Measurements from ENCODE around the gene DMC1. TPM values are rescaled to one million over a fixed set of nuclear protein-coding genes. Genes with fewer than 3 reads are reported as not detected.

Gene DMC1
- total RNA-seq, 2 donors from 2014 or later = 1.2 to 1.4 TPM

DNA sequence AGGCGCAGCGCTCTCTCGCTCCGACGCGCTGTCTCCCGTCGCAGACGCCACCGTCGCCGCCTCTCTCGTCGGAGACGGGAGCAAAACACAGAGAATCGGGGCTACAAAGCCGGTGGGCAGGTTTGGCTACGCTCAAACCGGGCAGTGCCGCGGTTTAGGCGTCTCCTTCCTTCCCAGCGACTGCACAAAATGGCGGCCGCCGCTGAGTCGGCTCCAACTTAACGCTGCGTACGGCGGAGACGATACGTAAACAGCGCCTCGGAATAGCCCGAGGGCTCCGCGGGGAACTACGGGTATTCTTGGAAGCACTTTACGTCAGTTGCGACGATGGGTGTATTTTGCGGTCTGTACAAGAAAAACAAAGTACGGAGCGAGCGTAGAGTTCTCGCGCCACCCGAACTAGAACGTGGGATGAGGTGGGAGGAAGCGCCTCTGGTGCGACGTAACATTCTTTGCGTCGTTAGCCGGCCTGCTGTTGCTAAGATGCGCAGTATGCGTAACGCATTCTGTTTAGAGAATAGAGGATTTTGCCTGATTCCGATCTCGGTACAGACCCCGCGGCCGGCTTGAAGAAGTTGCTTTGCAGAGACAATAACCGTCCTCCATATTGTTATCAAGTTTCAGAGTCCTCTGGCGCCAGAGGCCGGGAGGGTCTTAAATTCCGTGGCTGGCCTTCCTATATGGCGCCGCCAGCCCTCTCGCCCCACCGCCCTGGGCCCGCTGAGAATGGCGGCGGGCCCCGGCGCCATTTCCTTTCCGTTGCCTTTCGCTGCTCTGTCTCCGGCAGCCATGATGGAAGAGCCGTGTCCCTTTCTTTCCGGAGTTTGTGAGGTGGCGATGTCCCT is 63.6 kb downstream of the DMC1 start, which contains the start of gene DDX17:
Gene DDX17 (minus strand): TSS at position 194 of the 845 bp plus-strand sequence.
- intact Hi-C loops (cut with DNase I) = loop anchor here (5.0 to 10.0 kb wide), 2 partner anchors 58 to 61 kb away; no protein-coding TSS in a partner anchor
- ATAC-seq = peak; percentile 88
- peak; percentile 91 for DNase-seq

DNA sequence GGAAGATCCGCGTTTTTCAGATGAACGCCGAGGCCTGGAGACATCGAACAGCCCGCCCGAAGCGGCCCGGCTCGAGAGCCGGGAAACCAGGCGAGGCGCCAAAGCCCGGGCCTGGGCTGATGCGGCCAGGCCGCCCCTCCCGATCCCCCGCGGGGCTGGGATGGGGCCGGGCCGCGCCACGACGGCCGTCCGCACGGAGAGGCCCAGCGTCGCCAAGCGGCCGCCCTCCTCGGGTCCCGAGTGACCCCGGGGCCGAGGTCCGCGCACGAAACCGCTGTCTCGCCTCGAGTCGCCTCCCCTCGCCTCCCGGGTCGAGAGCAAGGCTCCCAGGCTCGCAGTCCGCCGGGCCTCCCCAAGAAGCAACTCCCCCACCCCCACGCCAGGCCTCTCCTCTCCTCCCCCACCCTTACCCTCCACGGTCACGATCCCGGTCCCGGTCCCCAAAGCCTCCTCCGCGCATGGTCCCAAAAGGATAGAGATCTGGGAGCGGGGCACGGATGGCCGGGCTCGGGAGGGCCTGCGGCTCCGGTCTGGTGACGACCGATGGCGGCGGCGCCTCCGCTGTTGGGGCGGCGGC is 64.4 kb downstream of the DMC1 start:
- intact Hi-C loops (cut with DNase I) = loop anchor here (5.0 to 10.0 kb wide), 2 partner anchors 59 to 62 kb away; no protein-coding TSS in a partner anchor
- ATAC-seq (peak; percentile 83 to 88), DNase-seq (peak; percentile 85)

DNA sequence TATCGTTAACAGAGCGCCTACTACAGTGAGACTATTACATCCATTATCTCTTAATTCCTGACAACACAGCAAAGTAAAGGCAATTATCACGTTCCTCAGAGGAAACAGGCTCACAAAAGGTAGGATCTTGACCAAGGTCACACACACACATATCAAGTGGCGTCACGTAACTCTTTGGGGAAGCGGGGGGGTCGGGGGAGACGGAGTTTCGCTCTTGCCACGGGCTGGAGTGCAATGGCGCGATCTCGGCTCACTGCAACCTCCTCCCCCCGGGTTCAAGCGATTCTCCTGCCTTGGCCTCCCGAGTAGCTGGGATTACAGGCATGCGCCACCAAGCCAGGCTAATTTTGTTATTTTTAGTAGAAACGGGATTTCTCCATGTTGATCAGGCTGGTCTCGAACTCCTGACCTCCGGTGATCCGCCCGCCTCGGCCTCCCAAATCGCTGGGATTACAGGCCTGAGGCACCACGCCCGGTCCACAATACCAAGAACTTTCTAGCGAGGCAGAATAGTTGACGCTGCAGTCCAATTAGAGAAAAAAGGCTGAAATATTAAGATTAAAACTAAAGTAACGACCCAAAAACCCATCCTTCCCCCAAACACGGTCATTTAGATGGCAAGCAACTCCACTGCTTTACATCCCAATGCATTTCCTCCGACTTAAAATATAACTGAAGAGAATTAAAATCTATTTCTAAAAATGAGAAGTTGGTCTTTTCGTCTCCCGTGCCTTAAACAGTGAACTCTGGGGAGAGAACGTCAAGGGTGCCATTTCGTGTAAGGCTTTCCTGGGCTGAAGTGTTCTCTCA is 65.0 kb downstream of the DMC1 start:
- DNase-seq (peak; percentile 69), ATAC-seq (peak in 1 of 2 donors; percentile 13)
- intact Hi-C loops (cut with DNase I) = loop anchor here (5.0 to 10.0 kb wide), 2 partner anchors 60 to 62 kb away; no protein-coding TSS in a partner anchor

DNA sequence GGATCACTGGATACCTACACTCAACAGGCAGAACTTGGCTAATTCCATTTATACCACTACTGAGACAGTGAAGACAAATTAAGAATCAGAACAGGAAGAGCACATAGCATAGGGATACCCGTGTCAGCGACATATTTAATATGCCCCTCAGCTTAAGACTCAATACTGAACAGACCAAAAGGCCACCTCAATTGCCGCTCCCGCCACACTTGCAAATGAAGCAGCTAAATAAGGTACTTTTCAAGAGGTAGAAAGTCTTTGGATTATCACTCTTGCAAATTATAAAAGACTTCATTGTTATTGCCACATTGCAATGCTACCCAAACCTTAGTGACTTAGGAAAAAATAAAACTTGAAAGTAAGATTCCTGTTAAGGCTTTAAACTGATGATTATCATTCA is 67.0 kb downstream of the DMC1 start:
- no peak for ATAC-seq
- no peak for DNase-seq
- intact Hi-C loops (cut with DNase I) = loop anchor here in 1 of 2 donors (10.0 kb wide), 1 partner anchor 62 kb away; no protein-coding TSS in a partner anchor

DNA sequence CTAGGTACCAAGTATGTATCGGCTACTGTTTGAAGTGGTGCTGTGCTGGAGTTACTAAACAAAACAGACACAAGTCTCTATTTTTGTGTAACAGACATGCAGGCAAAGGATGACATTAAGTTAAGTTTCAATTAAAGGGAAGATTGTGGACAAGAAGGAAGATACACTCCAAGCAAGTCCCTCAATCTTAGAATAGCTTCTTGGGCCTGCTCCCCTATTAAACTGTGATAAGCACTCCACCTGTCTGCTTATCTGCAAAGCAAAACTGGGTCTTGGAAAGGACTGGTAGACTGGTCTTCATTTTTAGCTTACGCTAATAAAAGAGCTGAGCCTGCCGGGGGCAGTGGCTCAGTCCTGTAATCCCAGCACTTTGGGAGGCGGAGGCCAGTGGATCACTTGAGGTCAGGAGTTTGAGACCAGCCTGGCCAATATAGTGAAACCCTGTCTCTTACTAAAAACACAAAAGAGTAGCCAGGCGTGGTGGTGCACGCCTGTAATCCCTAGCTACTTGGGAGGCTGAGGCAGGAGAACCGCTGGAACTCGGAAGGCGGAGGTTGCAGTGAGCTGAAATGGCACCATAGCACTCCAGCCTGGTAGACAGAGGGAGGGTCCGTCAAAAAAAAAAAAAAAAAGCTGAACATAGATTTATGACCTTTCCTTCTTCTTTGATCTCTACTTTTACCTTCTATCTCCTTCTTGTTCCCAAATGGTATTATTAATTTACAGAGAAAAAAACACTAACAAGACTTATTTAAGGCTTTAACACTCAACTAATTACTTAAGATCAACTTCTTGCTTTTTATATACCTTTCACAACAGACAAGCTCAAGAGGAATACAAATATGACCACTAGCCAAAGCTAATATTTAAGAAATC is 67.9 kb downstream of the DMC1 start:
- ATAC-seq (no peak), DNase-seq (no peak)
- intact Hi-C loops (cut with DNase I) = loop anchor here in 1 of 2 donors (10.0 kb wide), 1 partner anchor 63 kb away; no protein-coding TSS in a partner anchor

DNA sequence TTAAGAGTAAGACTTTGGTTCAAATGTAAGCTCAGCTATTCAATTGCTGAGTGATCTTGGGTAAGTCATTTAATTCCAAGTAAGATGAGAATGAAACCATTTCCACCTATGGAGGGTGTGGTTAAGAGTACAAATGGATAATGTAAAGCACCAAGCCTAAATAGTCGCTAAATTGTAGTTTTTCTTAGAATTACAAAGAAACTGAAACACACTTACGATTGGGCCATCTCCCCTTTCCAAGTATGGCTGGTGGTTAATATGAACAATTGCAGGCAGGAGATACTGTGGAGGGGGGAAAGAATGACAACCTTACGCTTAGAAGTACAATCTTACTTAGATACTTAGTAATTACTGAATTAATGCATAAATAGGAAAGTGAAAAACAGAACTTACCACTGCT is 72.1 kb downstream of the DMC1 start:
- ATAC-seq (no peak), DNase-seq (no peak)
- intact Hi-C loops (cut with DNase I) = no loop called here

DNA sequence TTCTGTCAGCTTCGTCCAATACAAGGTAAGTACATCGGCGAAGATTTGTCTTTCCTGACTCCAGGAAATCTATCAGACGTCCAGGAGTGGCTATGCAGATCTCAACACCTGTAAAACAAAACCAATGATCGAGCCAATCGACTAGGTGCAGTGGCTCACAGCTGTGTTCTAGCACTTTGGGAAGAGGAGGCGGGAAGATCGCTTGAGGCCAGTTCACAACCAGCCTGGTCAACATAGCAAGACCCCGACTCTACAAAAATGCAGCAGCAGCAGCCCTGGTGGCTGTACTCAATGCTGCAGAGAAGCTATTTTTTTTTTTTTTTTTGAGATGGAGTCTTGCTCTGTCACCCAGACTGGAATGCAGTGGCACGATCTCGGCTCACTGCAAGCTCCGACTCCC is 75.0 kb downstream of the DMC1 start:
- no peak for ATAC-seq
- intact Hi-C loops (cut with DNase I) = no loop called here
- DNase-seq = no peak

DNA sequence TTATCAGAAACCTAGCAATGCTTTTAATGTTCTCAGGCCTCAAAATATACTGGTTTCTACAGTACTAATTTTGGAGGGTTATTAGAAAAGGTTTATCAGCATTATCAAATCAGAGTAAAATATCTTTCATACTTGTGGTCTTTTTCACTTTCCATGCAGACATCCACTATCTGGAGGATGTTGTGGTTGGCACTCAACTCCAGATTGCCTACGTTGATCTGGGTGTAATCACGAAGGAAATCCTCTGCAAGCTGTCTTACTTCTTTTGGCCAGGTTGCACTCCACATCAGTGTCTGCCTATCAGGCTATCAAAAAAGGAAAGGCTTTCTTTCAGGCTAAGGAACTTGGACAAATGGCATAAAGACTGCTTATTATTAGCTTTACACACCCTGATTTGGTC is 75.5 kb downstream of the DMC1 start:
- intact Hi-C loops (cut with DNase I) = no loop called here
- no peak for ATAC-seq
- DNase-seq = no peak

DNA sequence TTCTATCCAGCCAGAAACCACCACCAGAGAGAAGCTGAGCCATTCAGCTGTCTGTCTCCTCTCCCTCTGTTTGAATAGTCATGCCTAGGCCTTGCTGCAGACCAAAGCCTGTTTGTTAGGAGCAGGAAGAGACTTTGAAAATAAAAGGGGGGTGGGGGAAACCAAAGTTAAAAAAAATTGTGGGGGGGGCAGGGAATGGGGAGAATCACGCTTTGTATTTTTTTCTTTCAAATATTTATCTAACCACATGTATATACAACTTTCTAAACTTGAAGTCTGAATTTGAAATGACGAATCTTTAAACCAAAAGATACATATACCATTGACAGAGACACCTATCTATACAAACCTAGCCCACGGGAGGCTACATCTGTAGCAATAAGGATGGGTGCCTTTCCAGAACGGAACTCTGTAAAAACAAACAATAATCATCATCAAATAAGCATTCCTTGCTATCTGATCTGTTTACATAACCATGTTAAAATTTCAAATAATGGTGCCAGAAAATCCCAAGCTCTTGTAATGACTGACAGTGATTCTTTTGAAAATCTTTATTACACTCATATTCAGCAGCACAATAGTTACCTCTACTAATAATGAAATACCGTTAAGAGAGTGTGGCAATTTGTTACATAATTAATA is 78.2 kb downstream of the DMC1 start:
- intact Hi-C loops (cut with DNase I) = no loop called here
- DNase-seq (no peak), ATAC-seq (no peak)

DNA sequence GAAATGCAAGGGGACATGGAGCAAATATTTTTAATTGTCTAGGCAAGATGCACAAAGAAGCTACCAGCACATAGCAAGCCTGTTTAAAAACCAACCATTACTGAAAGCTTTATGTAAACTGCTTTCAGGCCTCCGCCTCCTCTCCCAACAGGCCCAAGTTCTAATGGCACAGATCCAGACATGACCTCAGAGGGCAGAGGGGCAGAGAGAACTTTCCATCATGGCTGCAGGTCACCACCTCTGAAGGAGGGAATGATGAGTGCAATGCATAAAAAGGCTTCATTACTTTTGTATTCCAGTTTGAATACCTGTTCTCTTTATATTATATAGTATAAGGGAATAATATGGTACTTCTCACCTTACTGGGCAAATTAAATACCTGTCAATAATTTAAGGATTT is 79.1 kb downstream of the DMC1 start:
- DNase-seq (peak; percentile 64), ATAC-seq (peak; percentile 78 to 84)
- intact Hi-C loops (cut with DNase I) = no loop called here

DNA sequence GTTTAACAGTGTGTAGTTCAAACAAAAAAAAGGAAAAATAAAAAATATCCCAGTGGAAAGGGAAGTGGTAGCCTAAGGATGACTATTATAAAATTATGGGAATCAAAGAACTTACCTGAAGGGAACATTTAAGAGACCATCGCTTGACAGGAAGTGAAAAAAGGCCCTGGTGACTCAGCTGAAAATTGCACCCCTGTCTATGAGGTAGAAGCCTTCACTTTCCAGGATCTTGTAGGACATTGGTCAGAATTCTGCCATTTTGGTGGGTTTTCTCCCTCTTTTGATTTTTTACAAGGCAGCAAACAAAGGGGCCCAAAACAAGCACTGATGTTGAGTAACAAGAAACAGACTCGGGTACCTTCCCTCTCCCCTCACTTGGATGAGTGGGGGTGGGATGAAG is 79.5 kb downstream of the DMC1 start:
- DNase-seq = no peak
- intact Hi-C loops (cut with DNase I) = no loop called here
- no peak for ATAC-seq

DNA sequence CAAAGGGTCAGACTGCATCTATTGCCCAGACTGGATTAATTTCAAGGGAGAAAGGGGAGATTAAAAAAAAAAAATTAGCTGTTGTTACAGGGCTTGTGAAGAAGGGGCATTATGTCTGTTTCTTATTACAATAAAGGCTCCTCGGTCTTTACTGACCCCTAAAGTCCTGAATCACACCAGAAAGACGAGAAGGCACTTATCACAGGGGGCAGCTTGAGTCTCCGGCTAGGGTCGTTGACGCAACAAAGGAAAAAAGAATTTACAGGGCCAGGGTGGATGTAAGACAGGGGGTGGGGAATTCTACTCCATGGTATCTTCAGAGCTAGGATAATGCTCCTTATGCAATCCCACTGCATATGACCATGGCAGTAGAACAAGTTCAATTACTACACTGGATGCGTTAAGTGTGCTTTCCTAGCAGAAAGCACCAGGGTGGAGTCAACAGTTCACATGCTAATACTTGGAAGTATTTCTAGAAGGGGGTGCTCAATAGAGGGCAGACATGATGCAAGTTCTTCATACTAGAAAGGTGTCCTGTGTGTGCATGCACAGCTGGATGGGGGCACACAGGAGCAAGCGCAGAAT is 80.3 kb downstream of the DMC1 start:
- intact Hi-C loops (cut with DNase I) = no loop called here
- no peak for DNase-seq
- ATAC-seq = no peak

DNA sequence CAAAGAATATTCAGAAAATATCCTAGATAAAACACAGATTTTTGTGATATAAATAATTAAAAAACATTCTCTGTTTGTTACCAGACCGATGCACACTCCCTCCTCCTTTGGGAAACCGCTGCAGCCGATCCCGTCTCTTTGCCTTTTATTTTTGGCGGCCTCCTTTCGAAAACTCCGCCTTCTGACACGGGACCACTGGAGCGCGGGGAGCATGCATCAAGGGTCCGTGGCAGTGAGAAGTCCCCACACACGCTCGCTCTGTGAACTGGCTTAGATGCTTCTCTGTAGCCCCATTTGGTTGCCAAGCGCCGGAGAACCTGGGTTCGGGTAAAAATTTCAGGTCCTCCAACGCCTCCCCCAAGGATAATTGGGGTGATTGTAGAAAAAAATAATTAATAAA is 80.8 kb downstream of the DMC1 start:
- no peak for ATAC-seq
- DNase-seq = no peak
- intact Hi-C loops (cut with DNase I) = no loop called here

DNA sequence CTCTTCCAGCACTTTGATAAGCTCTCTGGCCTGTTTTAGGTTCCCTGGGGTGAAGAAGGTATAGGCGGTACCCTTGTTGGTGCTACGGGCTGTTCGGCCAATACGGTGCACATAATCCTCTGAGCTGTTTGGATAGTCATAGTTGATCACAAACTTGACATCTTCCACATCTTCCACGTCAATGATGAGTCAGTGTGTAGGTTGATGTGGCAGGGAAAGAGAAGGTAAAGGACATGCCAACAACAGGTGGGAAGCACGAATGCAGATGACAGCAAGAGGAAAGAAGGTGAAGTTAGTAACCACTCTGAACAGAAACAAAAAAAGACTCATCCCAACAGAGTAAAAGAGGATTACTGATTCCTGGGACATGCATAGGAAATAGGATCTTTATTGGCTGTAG is 82.0 kb downstream of the DMC1 start:
- intact Hi-C loops (cut with DNase I) = no loop called here
- DNase-seq = no peak
- ATAC-seq = no peak

DNA sequence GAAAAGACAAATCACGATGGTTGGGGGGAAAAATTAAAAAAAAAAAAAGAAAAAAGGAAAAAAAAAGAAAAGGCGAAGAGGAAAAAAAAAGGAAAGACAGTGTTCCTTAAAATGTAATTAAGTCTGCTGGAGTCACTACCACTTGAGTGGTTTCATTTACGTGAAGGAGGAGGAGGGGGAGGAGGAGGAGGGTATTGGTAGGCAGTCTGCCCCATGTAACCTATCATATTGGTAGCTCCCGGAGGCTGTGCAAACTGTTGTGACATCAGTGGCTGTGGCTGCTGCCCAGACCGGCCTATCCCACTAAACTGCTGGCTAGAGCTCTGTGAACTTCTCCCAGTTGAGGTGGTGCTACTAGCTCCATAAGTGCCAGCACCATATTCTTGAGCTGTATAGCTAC is 84.2 kb downstream of the DMC1 start:
- intact Hi-C loops (cut with DNase I) = no loop called here
- ATAC-seq = peak; percentile 6 to 51
- DNase-seq = no peak

DNA sequence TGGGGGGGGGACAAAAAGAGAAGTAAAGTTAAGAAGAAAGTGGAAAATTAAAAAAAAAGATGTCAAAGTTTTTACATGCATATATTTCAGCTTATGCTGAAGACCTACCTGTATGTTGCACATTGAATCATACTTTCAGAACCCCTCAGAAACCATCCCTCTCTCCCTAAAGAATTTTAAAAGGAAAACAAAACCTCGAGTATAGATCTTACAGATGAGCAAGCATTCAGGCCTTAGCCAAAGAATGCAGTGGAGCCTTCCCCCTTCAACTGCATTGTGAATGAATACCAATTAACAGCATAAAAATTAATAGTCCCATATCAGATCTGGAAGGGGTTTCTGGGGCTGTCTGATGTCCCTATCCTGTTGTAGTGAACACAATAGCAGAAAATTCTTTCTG is 85.7 kb downstream of the DMC1 start:
- intact Hi-C loops (cut with DNase I) = no loop called here
- DNase-seq = no peak
- ATAC-seq = no peak

DNA sequence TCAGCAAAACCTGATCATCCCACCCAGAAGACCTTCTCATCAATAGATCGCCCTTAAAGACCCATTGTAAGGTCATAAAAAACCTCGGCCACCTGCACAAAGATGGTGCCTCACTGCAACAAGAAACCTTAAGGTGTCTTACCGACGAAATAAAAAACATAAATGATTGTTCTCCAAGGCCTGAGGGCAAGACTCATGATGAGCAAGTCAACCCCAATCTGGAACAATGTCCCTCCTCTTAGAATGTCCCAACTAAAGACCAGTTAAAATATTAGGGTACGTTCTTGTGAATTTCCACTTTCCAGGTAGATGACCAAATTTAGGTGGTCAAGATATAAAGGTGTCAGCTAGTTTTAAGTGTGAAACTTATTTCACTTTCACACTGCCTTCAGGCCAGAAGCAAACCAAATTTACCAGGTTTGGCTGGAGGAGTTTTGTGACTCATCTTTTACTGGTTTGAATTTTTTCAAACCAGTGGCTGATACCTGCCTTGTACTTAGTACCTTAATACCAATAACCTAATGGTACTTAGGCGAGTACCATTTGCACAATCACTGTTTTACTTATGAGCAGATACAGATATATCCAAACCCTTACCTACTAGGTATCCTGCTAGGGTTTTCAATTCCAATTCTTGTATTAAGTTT is 87.2 kb downstream of the DMC1 start:
- intact Hi-C loops (cut with DNase I) = no loop called here
- no peak for ATAC-seq
- DNase-seq = no peak
